Measurements from ENCODE around the gene PHF21A.

The PHF21A gene

GRCh38 chr11:45968901-45969300 lies 152.4 kb downstream of the PHF21A start:
- no peak overlapping the region for H3K9ac ChIP-seq (ENCODE audit: low read length)
- no peak overlapping the region for H2AFZ ChIP-seq (ENCODE audit: low read depth, low read length)
- no peak overlapping the region for H3K4me2 ChIP-seq (ENCODE audit: low read length)
- H3K27me3 ChIP-seq (ENCODE audit: low read depth, low read length) = no peaks in the 10 kb centered on the region
- 0 out of 2 replicates have a peak, but pooled peaks cover 3% of the 10 kb centered on the region for H3K4me1 ChIP-seq (ENCODE audit: low read length)
- no peaks in the 10 kb centered on the region for H3K9me3 ChIP-seq (ENCODE audit: insufficient read depth, low read length)
- no peak overlapping the region for H3K4me3 ChIP-seq (ENCODE audit: low read length)
- no peak overlapping the region for H3K27ac ChIP-seq (ENCODE audit: low read length)
- no peaks in the 10 kb centered on the region for H3K79me2 ChIP-seq (ENCODE audit: low read length)
- peaks cover 4% of the 10 kb centered on the region; the same call in 1 of the 2 replicates for H4K20me1 ChIP-seq (ENCODE audit: insufficient read depth, low read length)
- peaks cover 17% of the 10 kb centered on the region for H3K36me3 ChIP-seq (replicated peaks; ENCODE audit: low read depth, low read length)
- TF ChIP-seq, protein P1, sequence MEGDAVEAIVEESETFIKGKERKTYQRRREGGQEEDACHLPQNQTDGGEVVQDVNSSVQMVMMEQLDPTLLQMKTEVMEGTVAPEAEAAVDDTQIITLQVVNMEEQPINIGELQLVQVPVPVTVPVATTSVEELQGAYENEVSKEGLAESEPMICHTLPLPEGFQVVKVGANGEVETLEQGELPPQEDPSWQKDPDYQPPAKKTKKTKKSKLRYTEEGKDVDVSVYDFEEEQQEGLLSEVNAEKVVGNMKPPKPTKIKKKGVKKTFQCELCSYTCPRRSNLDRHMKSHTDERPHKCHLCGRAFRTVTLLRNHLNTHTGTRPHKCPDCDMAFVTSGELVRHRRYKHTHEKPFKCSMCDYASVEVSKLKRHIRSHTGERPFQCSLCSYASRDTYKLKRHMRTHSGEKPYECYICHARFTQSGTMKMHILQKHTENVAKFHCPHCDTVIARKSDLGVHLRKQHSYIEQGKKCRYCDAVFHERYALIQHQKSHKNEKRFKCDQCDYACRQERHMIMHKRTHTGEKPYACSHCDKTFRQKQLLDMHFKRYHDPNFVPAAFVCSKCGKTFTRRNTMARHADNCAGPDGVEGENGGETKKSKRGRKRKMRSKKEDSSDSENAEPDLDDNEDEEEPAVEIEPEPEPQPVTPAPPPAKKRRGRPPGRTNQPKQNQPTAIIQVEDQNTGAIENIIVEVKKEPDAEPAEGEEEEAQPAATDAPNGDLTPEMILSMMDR (IDR thresholded peaks at IDR 0.05; ENCODE audit: low read depth, low read length) = no peak
- no peak for TF ChIP-seq EZH2phosphoT487 (IDR thresholded peaks at IDR 0.05; ENCODE audit: low read depth)

DNA sequence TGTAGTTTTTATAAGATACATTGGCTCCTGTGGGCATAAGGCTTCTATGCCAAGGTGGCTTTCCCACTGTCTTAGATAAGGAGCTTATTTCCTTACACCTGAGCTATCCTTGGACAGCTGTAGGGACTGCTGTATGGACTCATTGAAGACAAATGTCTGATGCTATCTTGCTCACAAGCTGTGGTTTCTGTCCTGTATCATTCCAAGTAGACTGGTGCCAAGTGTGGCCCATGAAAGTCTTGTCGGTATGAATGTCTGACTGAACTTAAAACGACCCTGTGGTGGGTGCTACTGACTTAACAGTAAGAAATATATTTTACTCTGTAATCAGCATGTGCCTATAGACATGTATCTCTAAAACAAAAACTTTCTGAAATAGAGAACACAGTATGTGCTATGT lies 153.7 kb downstream of the PHF21A start:
- Histone ChIP-seq H3K4me1 (ENCODE audit: low read length) (0 out of 2 replicates have a peak, but pooled peaks cover 3% of the 10 kb centered on the region), H3K27me3 (ENCODE audit: low read depth, low read length) (no peaks in the 10 kb centered on the region), H3K4me3 (ENCODE audit: low read length) (no peak overlapping the region), H3K79me2 (ENCODE audit: low read length) (no peaks in the 10 kb centered on the region), H3K36me3 (replicated peaks; ENCODE audit: low read depth, low read length) (peaks cover 17% of the 10 kb centered on the region), H3K4me2 (ENCODE audit: low read length) (no peak overlapping the region), H3K9ac (ENCODE audit: low read length) (no peak overlapping the region), H4K20me1 (ENCODE audit: insufficient read depth, low read length) (peaks cover 4% of the 10 kb centered on the region; the same call in 1 of the 2 replicates), H3K9me3 (ENCODE audit: insufficient read depth, low read length) (no peaks in the 10 kb centered on the region), H3K27ac (ENCODE audit: low read length) (no peak overlapping the region), H2AFZ (ENCODE audit: low read depth, low read length) (no peak overlapping the region)
- no peak for TF ChIP-seq EZH2phosphoT487 (IDR thresholded peaks at IDR 0.05; ENCODE audit: low read depth)
- TF ChIP-seq, protein P1 (IDR thresholded peaks at IDR 0.05; ENCODE audit: low read depth, low read length) = no peak

DNA sequence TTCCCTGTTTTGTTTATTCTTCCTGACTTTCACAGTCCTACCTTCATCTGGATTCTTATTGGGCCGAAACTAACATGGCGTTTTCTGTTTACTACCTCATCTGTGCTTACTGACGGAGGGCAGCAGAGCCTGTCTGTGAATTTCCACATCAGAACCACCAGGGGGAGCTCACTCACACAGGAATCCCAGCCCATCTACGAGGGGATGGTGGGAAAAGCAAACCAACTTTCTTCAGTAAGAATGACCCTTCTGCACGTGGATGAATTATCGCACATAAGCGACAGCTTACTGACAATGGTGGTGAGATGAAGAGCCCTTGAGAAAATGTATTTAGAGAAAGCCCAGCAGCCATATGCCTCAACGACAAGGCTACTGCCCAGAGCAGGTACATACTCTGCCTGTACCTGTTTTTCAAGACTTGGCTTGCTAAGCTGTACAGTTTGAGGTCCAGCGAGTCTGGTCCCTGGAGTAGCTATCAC lies 156.3 kb downstream of the PHF21A start:
- no peaks in the 10 kb centered on the region for H3K79me2 ChIP-seq (ENCODE audit: low read length)
- H3K9ac ChIP-seq (ENCODE audit: low read length) = no peak overlapping the region
- H3K27me3 ChIP-seq (ENCODE audit: low read depth, low read length) = no peaks in the 10 kb centered on the region
- H3K9me3 ChIP-seq (ENCODE audit: insufficient read depth, low read length) = no peaks in the 10 kb centered on the region
- H3K36me3 ChIP-seq (replicated peaks; ENCODE audit: low read depth, low read length) = peaks cover 13% of the 10 kb centered on the region
- TF ChIP-seq, protein P1 (IDR thresholded peaks at IDR 0.05; ENCODE audit: low read depth, low read length) = peak; percentile 94
- no peak for TF ChIP-seq EZH2phosphoT487 (IDR thresholded peaks at IDR 0.05; ENCODE audit: low read depth)
- H3K4me3 ChIP-seq (ENCODE audit: low read length) = no peak overlapping the region
- H2AFZ ChIP-seq (ENCODE audit: low read depth, low read length) = no peak overlapping the region
- H3K27ac ChIP-seq (ENCODE audit: low read length) = no peak overlapping the region
- 0 out of 2 replicates have a peak, but pooled peaks cover 3% of the 10 kb centered on the region for H3K4me1 ChIP-seq (ENCODE audit: low read length)
- 0 out of 2 replicates have a peak, but pooled peaks cover 4% of the 10 kb centered on the region for H4K20me1 ChIP-seq (ENCODE audit: insufficient read depth, low read length)
- H3K4me2 ChIP-seq (ENCODE audit: low read length) = peak overlapping the region; percentile 38

DNA sequence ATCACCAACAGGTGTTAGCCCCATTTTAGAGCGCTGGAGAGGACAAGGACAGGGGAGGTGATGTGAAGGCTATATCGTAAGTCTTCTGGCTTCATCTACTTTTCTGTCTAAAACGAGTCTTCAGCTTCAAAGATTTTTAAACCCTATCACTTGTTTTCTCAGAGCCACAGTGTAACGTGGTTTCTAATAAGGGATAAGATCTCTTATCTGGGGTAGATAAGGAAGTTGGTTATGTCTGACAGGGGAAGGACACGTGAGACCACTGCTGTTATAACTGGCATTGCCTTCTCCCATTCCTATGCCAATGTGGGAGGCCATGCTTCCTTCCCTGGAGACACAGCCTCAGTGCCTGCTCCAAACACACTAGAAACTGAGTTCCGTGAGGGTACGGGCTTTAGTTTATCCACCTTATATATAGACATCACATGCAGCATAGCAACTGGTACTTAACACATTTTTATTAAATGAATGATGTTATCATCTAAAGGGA lies 159.5 kb downstream of the PHF21A start:
- Histone ChIP-seq H4K20me1 (ENCODE audit: insufficient read depth, low read length) (0 out of 2 replicates have a peak, but pooled peaks cover 4% of the 10 kb centered on the region), H3K27ac (ENCODE audit: low read length) (no peak overlapping the region), H3K9ac (ENCODE audit: low read length) (no peak overlapping the region), H3K4me3 (ENCODE audit: low read length) (no peak overlapping the region), H3K4me2 (ENCODE audit: low read length) (no peak overlapping the region), H3K27me3 (ENCODE audit: low read depth, low read length) (no peaks in the 10 kb centered on the region), H3K9me3 (ENCODE audit: insufficient read depth, low read length) (no peaks in the 10 kb centered on the region), H3K79me2 (ENCODE audit: low read length) (no peaks in the 10 kb centered on the region), H3K36me3 (replicated peaks; ENCODE audit: low read depth, low read length) (peaks cover 14% of the 10 kb centered on the region), H2AFZ (ENCODE audit: low read depth, low read length) (no peak overlapping the region), H3K4me1 (ENCODE audit: low read length) (0 out of 2 replicates have a peak, but pooled peaks cover 3% of the 10 kb centered on the region)
- TF ChIP-seq, protein P1 (IDR thresholded peaks at IDR 0.05; ENCODE audit: low read depth, low read length) = no peak
- TF ChIP-seq EZH2phosphoT487 (IDR thresholded peaks at IDR 0.05; ENCODE audit: low read depth) = no peak

Data from OCI-LY3 (cell line).